Loucy (cell line): ENCODE data around the gene USP47.

Experiments used
- CTCF ChIP-seq: fragments of 200-600 bp; sonication (generic); conservative IDR thresholded peaks from 2 replicates; pipeline ENCODE4 v1.5.1; 2014; ENCODE audit warnings: mild to moderate bottlenecking, antibody characterized with exemption, low read length
- EZH2phosphoT487 ChIP-seq: fragments of 200-600 bp; IDR thresholded peaks from 2 replicates; pipeline ENCODE4 v1.6.1; 2018; ENCODE audit warnings: antibody characterized with exemption, mild to moderate bottlenecking, moderate library complexity, borderline replicate concordance

GRCh38 chr11:11845071-11845470 lies 3.3 kb downstream of the USP47 start:
- no peak for TF ChIP-seq CTCF
- TF ChIP-seq EZH2phosphoT487: no peak
